A549 treated with AZD9567 at 1 μM for 4 hours (cell line): Measurements from ENCODE around the gene MPDZ. TPM values are rescaled to one million over a fixed set of nuclear protein-coding genes. Genes with fewer than 3 reads are reported as not detected.

ENCODE experiments used
- total RNA-seq: library from RNA; stranded (reverse); fragments of 200-300 nt; extraction: Qiagen RNA extraction; gene quantifications from 5 replicates; pipeline ENCODE4 v1.2.3, GENCODE V29; 2022; ENCODE audit not compliant: insufficient read depth

The MPDZ gene, protein sequence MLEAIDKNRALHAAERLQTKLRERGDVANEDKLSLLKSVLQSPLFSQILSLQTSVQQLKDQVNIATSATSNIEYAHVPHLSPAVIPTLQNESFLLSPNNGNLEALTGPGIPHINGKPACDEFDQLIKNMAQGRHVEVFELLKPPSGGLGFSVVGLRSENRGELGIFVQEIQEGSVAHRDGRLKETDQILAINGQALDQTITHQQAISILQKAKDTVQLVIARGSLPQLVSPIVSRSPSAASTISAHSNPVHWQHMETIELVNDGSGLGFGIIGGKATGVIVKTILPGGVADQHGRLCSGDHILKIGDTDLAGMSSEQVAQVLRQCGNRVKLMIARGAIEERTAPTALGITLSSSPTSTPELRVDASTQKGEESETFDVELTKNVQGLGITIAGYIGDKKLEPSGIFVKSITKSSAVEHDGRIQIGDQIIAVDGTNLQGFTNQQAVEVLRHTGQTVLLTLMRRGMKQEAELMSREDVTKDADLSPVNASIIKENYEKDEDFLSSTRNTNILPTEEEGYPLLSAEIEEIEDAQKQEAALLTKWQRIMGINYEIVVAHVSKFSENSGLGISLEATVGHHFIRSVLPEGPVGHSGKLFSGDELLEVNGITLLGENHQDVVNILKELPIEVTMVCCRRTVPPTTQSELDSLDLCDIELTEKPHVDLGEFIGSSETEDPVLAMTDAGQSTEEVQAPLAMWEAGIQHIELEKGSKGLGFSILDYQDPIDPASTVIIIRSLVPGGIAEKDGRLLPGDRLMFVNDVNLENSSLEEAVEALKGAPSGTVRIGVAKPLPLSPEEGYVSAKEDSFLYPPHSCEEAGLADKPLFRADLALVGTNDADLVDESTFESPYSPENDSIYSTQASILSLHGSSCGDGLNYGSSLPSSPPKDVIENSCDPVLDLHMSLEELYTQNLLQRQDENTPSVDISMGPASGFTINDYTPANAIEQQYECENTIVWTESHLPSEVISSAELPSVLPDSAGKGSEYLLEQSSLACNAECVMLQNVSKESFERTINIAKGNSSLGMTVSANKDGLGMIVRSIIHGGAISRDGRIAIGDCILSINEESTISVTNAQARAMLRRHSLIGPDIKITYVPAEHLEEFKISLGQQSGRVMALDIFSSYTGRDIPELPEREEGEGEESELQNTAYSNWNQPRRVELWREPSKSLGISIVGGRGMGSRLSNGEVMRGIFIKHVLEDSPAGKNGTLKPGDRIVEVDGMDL (N-terminal part only)
- 8.1 to 23.7 TPM (median 10.6 TPM) in 5 replicates for total RNA-seq

DNA sequence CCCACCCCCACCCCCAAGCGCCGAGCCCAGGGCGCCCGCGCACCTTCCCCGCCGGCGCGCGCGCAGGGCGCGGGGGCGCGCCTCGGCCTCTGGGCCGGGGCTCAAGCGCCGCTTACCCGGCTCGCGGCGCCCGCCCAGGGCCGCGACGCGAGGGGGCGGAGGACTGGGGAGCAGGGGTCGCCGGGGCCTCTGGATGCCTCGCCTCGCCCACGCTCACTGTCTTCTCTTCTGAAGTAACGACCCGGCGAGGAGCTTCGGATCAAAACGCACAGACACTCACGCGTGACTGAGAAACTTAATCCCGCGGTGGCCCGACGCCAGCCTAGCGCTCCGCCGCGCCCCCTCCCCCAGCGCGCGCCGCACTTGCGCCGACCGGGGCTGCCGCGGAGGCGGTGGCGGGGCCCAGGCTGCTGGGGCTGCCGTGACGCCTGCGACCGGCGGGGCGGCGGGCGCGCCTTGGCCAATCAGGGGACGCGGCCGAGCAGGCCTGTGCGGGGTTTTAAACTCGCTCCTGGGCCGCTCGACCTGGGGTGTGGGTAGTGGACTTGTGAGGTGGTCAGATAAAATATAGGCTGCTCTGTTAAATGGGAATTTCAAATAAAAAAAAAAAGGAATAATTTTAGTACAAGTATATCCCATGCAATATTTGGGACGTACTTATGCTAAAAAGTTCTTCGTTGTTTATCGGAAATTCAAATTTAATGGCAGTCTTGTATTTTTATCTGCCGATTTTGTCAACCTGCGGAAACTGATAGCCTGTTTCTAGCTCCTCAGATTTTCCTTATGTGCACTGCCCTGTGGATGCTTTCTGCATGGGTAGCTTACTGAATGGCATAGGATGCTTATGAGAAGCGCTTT, at the start of gene MPDZ:
Gene MPDZ (minus strand): TSS at position 409 of the 858 bp plus-strand sequence. CDS start 29,377 bp downstream, outside the sequence.

